Measurements from ENCODE around the gene MYL9.

DNA sequence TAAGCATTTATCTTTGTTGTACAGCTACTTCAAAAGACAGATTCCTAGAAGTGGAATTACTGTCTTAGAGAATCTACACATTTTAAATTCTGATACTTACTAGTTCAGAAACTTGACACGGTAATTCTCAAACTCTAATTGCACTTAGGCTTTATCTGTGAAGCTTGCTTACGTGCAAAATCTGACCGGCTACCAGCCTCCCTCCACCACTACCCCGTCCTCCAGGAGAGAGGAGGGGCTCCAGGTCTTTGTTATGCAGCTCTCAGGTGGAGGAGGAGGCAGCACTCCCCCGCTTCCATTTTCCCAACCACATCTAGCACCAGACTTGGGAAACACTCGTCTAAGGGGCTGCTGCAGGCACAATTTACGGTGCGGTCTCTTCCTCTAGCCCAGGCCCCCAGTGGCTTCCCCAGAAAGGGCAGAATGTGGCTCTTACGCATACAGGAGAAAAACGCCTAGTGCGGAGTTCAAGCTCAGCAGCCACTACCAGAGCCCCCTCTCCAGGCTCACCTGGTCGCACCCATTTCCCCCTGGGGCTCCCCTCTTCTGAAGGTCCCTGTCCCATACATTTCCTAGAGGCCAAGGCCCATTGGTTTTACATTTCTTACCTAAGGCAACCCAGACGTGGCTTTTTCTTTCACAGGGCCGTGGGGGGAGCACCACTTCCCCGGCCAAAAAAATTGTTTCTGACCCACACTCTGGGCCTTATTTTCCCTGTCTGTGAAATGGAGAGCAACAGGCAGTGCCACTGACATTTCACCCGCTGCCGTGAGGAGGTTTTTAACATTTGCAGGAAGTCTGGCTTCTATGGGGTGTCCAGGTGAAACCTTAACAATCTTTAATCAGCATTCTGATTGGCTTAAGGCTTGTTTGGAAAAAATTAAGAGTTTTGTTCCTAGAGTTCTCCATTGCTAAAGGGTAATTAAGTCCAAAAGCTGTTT lies 30.5 kb downstream of the MYL9 start:
- TF ChIP-seq CTCF (IDR thresholded peaks at IDR 0.05) (no peak), POLR2AphosphoS5 (IDR thresholded peaks at IDR 0.05) (no peak)
